Hair follicular keratinocyte (primary cell): Measurements from ENCODE around the gene PIK3IP1. TPM values are rescaled to one million over a fixed set of nuclear protein-coding genes. Genes with fewer than 3 reads are reported as not detected.

Experiments used
- total RNA-seq: library from RNA; depleted of rRNA; stranded (reverse); fragments of >200 nt; gene quantifications from 2 replicates; pipeline ENCODE4 v1.2.3, GENCODE V29; 2015

Gene PIK3IP1
- 13.8 and 35.1 TPM in 2 replicates for total RNA-seq

GRCh38 chr22:31292236-31292989 lies at the start of gene PIK3IP1:
Gene PIK3IP1, minus strand, starts transcription at chr22:31292488. Its CDS starts 144 bp downstream, at chr22:31292344.

Other genes with a start within 250 kb of the PIK3IP1 start
- 403 and 462 TPM in 2 replicates for gene SMTN, start 211.2 kb downstream of the PIK3IP1 start, total RNA-seq
- gene SELENOM, start 184.9 kb downstream of the PIK3IP1 start, total RNA-seq, result 58.1 and 84.4 TPM in 2 replicates
- 0.08 and 0.34 TPM in 2 replicates for gene INPP5J, start 169.5 kb downstream of the PIK3IP1 start, total RNA-seq
- gene PLA2G3, start 152.0 kb downstream of the PIK3IP1 start, total RNA-seq, result 0.23 and 0.31 TPM in 2 replicates
- gene RNF185, start 132.3 kb downstream of the PIK3IP1 start, total RNA-seq, result 17.5 and 21.2 TPM in 2 replicates
- gene LIMK2, start 80.2 kb downstream of the PIK3IP1 start, total RNA-seq, result 80.4 and 96.8 TPM in 2 replicates
- gene PATZ1, start 53.9 kb upstream of the PIK3IP1 start, total RNA-seq, result 9.8 and 12.7 TPM in 2 replicates
- gene DRG1, start 107.1 kb upstream of the PIK3IP1 start, total RNA-seq, result 44.1 and 75.3 TPM in 2 replicates
- gene EIF4ENIF1, start 197.4 kb upstream of the PIK3IP1 start, total RNA-seq, result 5.2 and 6.5 TPM in 2 replicates
- gene SFI1, start 204.0 kb upstream of the PIK3IP1 start, total RNA-seq, result 9.7 and 15.5 TPM in 2 replicates